Liver (tissue), 2 donors: ENCODE data around the gene CYB5D1.

Source experiments
- ZBTB33 ChIP-seq: IDR thresholded peaks from 2 replicates; pipeline ENCODE4 v1.6.1; 2016; ENCODE audit warnings: antibody characterized with exemption
- TF ChIP-seq, protein P1 (sequence below): fragments of 150-350 bp; IDR thresholded peaks from 2 replicates; pipeline ENCODE4 v1.5.1; 2017; ENCODE audit warnings: improper control_type of control experiment, low read depth, low read length; ENCODE audit not compliant: missing input control
- donor health status: healthy.

DNA sequence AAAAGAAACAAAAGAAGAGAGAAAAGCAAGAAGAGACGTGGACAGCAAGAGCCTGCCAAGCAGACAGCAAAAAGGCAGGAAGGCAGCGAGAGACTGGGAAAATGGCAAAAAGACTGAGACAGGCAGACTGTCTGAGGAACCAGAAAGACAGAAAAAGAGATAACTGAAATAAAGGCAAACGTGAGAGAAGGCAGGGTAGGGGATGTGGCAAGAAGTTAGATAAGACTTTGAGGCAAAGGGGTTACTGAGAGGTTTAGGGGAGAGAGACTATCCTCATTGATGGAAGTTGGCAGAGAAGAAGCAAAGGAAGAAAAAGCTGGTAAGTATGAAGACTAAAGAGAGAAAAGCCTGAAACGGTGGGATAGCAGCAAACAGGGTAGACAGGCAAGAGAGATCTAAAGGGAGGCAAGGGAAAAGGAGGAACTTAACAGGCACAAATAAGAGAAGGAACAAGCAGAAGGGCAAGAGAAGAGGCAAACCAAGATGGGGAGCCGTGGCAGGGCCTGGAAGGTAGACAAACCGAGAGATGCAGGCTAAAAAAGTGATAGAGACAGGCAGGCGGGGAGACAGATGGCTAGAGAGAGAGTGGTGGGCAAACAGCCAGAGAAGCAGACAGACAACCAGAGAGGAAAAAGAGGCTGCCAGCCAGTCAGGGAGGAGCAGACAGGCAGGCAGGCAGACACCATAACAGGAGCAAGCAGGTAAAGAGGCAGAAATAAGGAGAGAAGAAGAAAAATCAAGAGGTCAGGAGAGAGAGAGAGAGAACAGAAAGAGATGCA is 23.7 kb downstream of the CYB5D1 start:
- no peak for TF ChIP-seq ZBTB33
- TF ChIP-seq, protein P1, sequence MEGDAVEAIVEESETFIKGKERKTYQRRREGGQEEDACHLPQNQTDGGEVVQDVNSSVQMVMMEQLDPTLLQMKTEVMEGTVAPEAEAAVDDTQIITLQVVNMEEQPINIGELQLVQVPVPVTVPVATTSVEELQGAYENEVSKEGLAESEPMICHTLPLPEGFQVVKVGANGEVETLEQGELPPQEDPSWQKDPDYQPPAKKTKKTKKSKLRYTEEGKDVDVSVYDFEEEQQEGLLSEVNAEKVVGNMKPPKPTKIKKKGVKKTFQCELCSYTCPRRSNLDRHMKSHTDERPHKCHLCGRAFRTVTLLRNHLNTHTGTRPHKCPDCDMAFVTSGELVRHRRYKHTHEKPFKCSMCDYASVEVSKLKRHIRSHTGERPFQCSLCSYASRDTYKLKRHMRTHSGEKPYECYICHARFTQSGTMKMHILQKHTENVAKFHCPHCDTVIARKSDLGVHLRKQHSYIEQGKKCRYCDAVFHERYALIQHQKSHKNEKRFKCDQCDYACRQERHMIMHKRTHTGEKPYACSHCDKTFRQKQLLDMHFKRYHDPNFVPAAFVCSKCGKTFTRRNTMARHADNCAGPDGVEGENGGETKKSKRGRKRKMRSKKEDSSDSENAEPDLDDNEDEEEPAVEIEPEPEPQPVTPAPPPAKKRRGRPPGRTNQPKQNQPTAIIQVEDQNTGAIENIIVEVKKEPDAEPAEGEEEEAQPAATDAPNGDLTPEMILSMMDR: no peak
